GM18519 (cell line): ENCODE measurements around the gene PVRIG.
"Not testable (repeated sequence)": the region's sequence is repeated elsewhere in the genome, so short reads cannot be mapped to it uniquely, and the experiment has no call there.

Experiments
- ATAC-seq: cut with Tn5 transposase; IDR thresholded peaks from one replicate; pipeline ENCODE4 v1.9.1; 2021; ENCODE audit warnings: mild to moderate bottlenecking, moderate library complexity; ENCODE audit not compliant: unreplicated experiment, low FRiP score

The PVRIG gene

GRCh38 chr7:100219801-100220585, at the start of gene PVRIG:
TSS of gene PVRIG (plus strand) at chr7:100219949. CDS start at chr7:100219971, 22 bp downstream.
- ATAC-seq, result not testable (repeated sequence)

GRCh38 chr7:100170101-100170897, 49.5 kb upstream of the PVRIG start:
- no peak for ATAC-seq

GRCh38 chr7:100171087-100171681, 48.6 kb upstream of the PVRIG start:
- ATAC-seq, result no peak

- no peak for ATAC-seq
Observed at GRCh38 chr7:100171840-100172239, 47.9 kb upstream of the PVRIG start.

- ATAC-seq, result no peak
Observed at GRCh38 chr7:100173806-100174495, 45.8 kb upstream of the PVRIG start.

- ATAC-seq, result no peak
Observed at GRCh38 chr7:100174582-100174981, 45.2 kb upstream of the PVRIG start.

GRCh38 chr7:100175296-100175935, 44.3 kb upstream of the PVRIG start:
- ATAC-seq, result no peak

- no peak for ATAC-seq
Observed at GRCh38 chr7:100176096-100177044, 43.4 kb upstream of the PVRIG start.

- ATAC-seq, result peak; percentile 56
Observed at GRCh38 chr7:100177045-100178001, 42.4 kb upstream of the PVRIG start, which contains the start of the genes GPC2 and STAG3. TSS of gene GPC2 (minus strand) at chr7:100177381. CDS start at chr7:100177199, 182 bp downstream. TSS of gene STAG3 (plus strand) at chr7:100177918. CDS start at chr7:100180557, 2,639 bp downstream.

GRCh38 chr7:100180084-100180483, 39.7 kb upstream of the PVRIG start:
- not testable (repeated sequence) for ATAC-seq

- ATAC-seq, result not testable (repeated sequence)
Observed at GRCh38 chr7:100182616-100183015, 37.1 kb upstream of the PVRIG start.

GRCh38 chr7:100183090-100183489, 36.7 kb upstream of the PVRIG start:
- not testable (repeated sequence) for ATAC-seq

- no peak for ATAC-seq
Observed at GRCh38 chr7:100185726-100186125, 34.0 kb upstream of the PVRIG start.

- ATAC-seq, result no peak
Observed at GRCh38 chr7:100189061-100189460, 30.7 kb upstream of the PVRIG start.

GRCh38 chr7:100190048-100190711, 29.6 kb upstream of the PVRIG start:
- no peak for ATAC-seq

GRCh38 chr7:100191775-100192174, 28.0 kb upstream of the PVRIG start:
- no peak for ATAC-seq

GRCh38 chr7:100192281-100192862, 27.4 kb upstream of the PVRIG start:
- ATAC-seq, result not testable (repeated sequence)
